Heart left ventricle (tissue), 13 donors: ENCODE results near the gene HDAC4.

ENCODE experiments used
- CTCF ChIP-seq, 12 donors: fragments of 200-600 bp; sonication (generic) in 4 of 12; IDR thresholded peaks; one replicate each; pipeline versions ENCODE4 v1.5.0 to v1.8.0; 2018 to 2022; ENCODE audit warnings: antibody characterized with exemption in 12 of 12, mild to moderate bottlenecking in 5 of 12
- POLR2A ChIP-seq, 2 donors: fragments of 450-650 bp; IDR thresholded peaks; one replicate each; pipeline ENCODE4 v1.6.1; 2017; ENCODE audit warnings: antibody characterized with exemption in 2 of 2, mild to moderate bottlenecking in 2 of 2, moderate library complexity in 2 of 2
- donor health status: ischemic (EF 13 %, LVEDD 7.1; RV severe dilation, severe dysfunction).
- donor health status: DM: no; HTN: yes; CAD: no.
- donor health status: DM: no; HTN: no; CAD: no.
- donor health status: ischemic (EF 25% LVEDD 6.9; RV normal size, moderate dysfunction).
- donor health status: ischemic (EF 25% LVEDD 5.7; RV mildly dilated, moderate dysfunction).
- donor health status: ischemic (EF 35%, LVEDD 5.7; RV mildly dilated, moderate dysfunction).
- donor health status: nonischemic (EF 11% LVEDD 7.7; RV severe dilation, severe dysfunction).
- donor health status: DM: yes; HTN: yes; CAD: no.
- donor health status: PGD.
- donor health status: ischemic (EF 29% LVEDD 5.4; RV normal size, mild dysfunction).
- donor health status: nonischemic (EF 23%, LVEDD 6.1; RV moderate dilation, normal function).

- TF ChIP-seq CTCF (IDR thresholded peaks at IDR 0.05) (no peak), POLR2A (IDR thresholded peaks at IDR 0.05) (no peak)
These were observed 232.9 kb downstream of the HDAC4 start for GRCh38 chr2:239167766-239168444.
